Measurements from ENCODE around the gene SV2B. TPM values are rescaled to one million over a fixed set of nuclear protein-coding genes. Genes with fewer than 3 reads are reported as not detected.

Gene SV2B
- total RNA-seq, 1 experiment from 2014 or later, result not detected

DNA sequence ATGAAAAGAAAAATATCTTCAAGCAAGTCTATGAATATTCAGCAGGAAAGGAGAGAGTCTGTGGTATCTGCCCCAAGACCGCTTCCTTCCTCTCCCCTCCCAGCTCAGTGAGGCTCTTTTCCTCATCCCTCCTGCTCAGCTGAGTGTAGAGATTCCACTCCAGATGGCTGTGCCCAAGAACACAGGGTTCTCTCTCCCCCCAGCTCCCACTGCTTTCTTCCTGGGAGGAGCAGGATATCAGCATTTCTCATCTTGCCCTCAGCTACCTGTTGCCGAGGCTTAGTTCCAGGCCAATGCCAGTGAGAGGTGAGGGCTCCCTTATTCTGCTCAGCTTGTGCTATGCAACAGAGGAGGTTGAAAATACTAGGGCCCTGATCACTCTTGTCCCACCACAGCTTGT, 211.9 kb downstream of the SV2B start:
- no peak for ATAC-seq
- Histone ChIP-seq H2AFZ (ENCODE audit: low read depth, low read length, poor library complexity, severe bottlenecking) (no peak overlapping the region), H4K20me1 (ENCODE audit: insufficient read depth) (no peaks in the 10 kb centered on the region), H3K4me2 (ENCODE audit: low read length) (no peak overlapping the region), H3K9me2 (ENCODE audit: insufficient read depth) (no peaks in the 10 kb centered on the region), H3K4me1 (ENCODE audit: control insufficient read depth in 1 of 2, insufficient read depth in 2 of 2, low read length in 2 of 2) (no peaks in the 10 kb centered on the region), H3K27ac (ENCODE audit: low read depth, low read length) (no peak overlapping the region), H3K4me3 (replicated peaks in 1 of 2; ENCODE audit: low read depth in 1 of 2, low read length in 2 of 2) (no peak overlapping the region), H3K9me3 (ENCODE audit: control insufficient read depth in 1 of 2, insufficient read depth in 1 of 2, low read depth in 1 of 2, low read length in 2 of 2) (no peaks in the 10 kb centered on the region), H3K79me2 (ENCODE audit: insufficient read depth, low read length) (no peaks in the 10 kb centered on the region), H3K9ac (ENCODE audit: low read length) (no peak overlapping the region), H3K27me3 (ENCODE audit: insufficient read depth, low read length) (peaks cover 37% of the 10 kb centered on the region), H3K36me3 (ENCODE audit: control insufficient read depth in 1 of 2, insufficient read depth in 2 of 2, low read length in 2 of 2) (no peaks in the 10 kb centered on the region)
- RAD21 ChIA-PET (ENCODE audit: low non-redundant PET in 1 of 2, low total read pairs in 2 of 2, uncharacterized antibody in 2 of 2, unreplicated experiment in 2 of 2), result no interaction called here
- TF ChIP-seq EZH2phosphoT487 (IDR thresholded peaks at IDR 0.05; ENCODE audit: borderline replicate concordance) (no peak), TCF7L2 (IDR thresholded peaks at IDR 0.05; ENCODE audit: borderline replicate concordance, extremely low read depth, insufficient read depth, insufficient read length) (no peak), CEBPB (IDR thresholded peaks at IDR 0.05; ENCODE audit: low read depth) (no peak), ZNF274 (IDR thresholded peaks at IDR 0.05; ENCODE audit: low read depth, low read length) (no peak), POLR2AphosphoS5 (IDR thresholded peaks at IDR 0.05; ENCODE audit: low read depth, low read length) (no peak), ZFX (IDR thresholded peaks at IDR 0.05) (no peak), POLR2A (IDR thresholded peaks at IDR 0.05; ENCODE audit: borderline replicate concordance, extremely low read depth, insufficient read depth, insufficient read length) (no peak), EZH2 (IDR thresholded peaks at IDR 0.05) (no peak), SP1 (IDR thresholded peaks at IDR 0.05; ENCODE audit: low read depth) (no peak)
- TF ChIP-seq, protein P1, sequence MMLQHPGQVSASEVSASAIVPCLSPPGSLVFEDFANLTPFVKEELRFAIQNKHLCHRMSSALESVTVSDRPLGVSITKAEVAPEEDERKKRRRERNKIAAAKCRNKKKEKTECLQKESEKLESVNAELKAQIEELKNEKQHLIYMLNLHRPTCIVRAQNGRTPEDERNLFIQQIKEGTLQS (IDR thresholded peaks at IDR 0.05), result no peak
- TF ChIP-seq, protein P2, sequence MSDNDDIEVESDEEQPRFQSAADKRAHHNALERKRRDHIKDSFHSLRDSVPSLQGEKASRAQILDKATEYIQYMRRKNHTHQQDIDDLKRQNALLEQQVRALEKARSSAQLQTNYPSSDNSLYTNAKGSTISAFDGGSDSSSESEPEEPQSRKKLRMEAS (IDR thresholded peaks at IDR 0.05), result no peak
- TF ChIP-seq, protein P3, sequence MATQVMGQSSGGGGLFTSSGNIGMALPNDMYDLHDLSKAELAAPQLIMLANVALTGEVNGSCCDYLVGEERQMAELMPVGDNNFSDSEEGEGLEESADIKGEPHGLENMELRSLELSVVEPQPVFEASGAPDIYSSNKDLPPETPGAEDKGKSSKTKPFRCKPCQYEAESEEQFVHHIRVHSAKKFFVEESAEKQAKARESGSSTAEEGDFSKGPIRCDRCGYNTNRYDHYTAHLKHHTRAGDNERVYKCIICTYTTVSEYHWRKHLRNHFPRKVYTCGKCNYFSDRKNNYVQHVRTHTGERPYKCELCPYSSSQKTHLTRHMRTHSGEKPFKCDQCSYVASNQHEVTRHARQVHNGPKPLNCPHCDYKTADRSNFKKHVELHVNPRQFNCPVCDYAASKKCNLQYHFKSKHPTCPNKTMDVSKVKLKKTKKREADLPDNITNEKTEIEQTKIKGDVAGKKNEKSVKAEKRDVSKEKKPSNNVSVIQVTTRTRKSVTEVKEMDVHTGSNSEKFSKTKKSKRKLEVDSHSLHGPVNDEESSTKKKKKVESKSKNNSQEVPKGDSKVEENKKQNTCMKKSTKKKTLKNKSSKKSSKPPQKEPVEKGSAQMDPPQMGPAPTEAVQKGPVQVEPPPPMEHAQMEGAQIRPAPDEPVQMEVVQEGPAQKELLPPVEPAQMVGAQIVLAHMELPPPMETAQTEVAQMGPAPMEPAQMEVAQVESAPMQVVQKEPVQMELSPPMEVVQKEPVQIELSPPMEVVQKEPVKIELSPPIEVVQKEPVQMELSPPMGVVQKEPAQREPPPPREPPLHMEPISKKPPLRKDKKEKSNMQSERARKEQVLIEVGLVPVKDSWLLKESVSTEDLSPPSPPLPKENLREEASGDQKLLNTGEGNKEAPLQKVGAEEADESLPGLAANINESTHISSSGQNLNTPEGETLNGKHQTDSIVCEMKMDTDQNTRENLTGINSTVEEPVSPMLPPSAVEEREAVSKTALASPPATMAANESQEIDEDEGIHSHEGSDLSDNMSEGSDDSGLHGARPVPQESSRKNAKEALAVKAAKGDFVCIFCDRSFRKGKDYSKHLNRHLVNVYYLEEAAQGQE (IDR thresholded peaks at IDR 0.05; ENCODE audit: low read depth), result no peak
- intact Hi-C loops (cut with micrococcal nuclease), result no loop called here
- CTCF ChIA-PET, result no interaction called here
- no TSS peak for BruUV-seq (replicated peaks)
- DNase-seq (ENCODE audit: low read depth, low spot score), result no peak
- POLR2A ChIA-PET, result no interaction called here
